ENCODE measurements around the gene GAPDHS.

The GAPDHS gene

GRCh38 chr19:35533201-35533821, at the start of gene GAPDHS:
Gene GAPDHS, plus strand, starts transcription at chr19:35533456. Its CDS starts 72 bp downstream, at chr19:35533528.
- H3K9ac ChIP-seq (ENCODE audit: low read length): no peak within 1 kb of the TSS
- no peaks in the 10 kb centered on the region for H3K9me3 ChIP-seq (ENCODE audit: control insufficient read depth, low read depth, low read length)
- H3K4me3 ChIP-seq (ENCODE audit: low read length): no peak within 1 kb of the TSS
- H3K36me3 ChIP-seq (ENCODE audit: control insufficient read depth, low read depth, low read length): no peaks in the 10 kb centered on the region
- H3K27me3 ChIP-seq (ENCODE audit: control insufficient read depth, insufficient read depth, low read length): no peaks in the 10 kb centered on the region
- H3K27ac ChIP-seq (ENCODE audit: low read length): no peak within 1 kb of the TSS
- H3K4me1 ChIP-seq (ENCODE audit: control insufficient read depth, low read depth, low read length): peaks cover 3% of the 10 kb centered on the region

- no peaks in the 10 kb centered on the region for H3K4me1 ChIP-seq (ENCODE audit: control insufficient read depth, low read depth, low read length)
- peaks cover 5% of the 10 kb centered on the region for H3K27me3 ChIP-seq (ENCODE audit: control insufficient read depth, insufficient read depth, low read length)
- H3K9me3 ChIP-seq (ENCODE audit: control insufficient read depth, low read depth, low read length): no peaks in the 10 kb centered on the region
- H3K27ac ChIP-seq (ENCODE audit: low read length): no peak overlapping the region
- no peak overlapping the region for H3K9ac ChIP-seq (ENCODE audit: low read length)
- H3K4me3 ChIP-seq (ENCODE audit: low read length): no peak overlapping the region
- no peaks in the 10 kb centered on the region for H3K36me3 ChIP-seq (ENCODE audit: control insufficient read depth, low read depth, low read length)
Observed at GRCh38 chr19:35484252-35485036, 48.8 kb upstream of the GAPDHS start.

- Histone ChIP-seq H3K9ac (ENCODE audit: low read length) (no peak overlapping the region), H3K36me3 (ENCODE audit: control insufficient read depth, low read depth, low read length) (no peaks in the 10 kb centered on the region), H3K4me3 (ENCODE audit: low read length) (no peak overlapping the region), H3K27ac (ENCODE audit: low read length) (no peak overlapping the region), H3K9me3 (ENCODE audit: control insufficient read depth, low read depth, low read length) (no peaks in the 10 kb centered on the region), H3K27me3 (ENCODE audit: control insufficient read depth, insufficient read depth, low read length) (peaks cover 5% of the 10 kb centered on the region), H3K4me1 (ENCODE audit: control insufficient read depth, low read depth, low read length) (no peaks in the 10 kb centered on the region)
Observed at GRCh38 chr19:35486268-35486708, 47.0 kb upstream of the GAPDHS start.

- no peaks in the 10 kb centered on the region for H3K36me3 ChIP-seq (ENCODE audit: control insufficient read depth, low read depth, low read length)
- no peaks in the 10 kb centered on the region for H3K9me3 ChIP-seq (ENCODE audit: control insufficient read depth, low read depth, low read length)
- H3K4me3 ChIP-seq (ENCODE audit: low read length): no peak overlapping the region
- no peak overlapping the region for H3K9ac ChIP-seq (ENCODE audit: low read length)
- H3K27me3 ChIP-seq (ENCODE audit: control insufficient read depth, insufficient read depth, low read length): peaks cover 5% of the 10 kb centered on the region
- H3K27ac ChIP-seq (ENCODE audit: low read length): no peak overlapping the region
- H3K4me1 ChIP-seq (ENCODE audit: control insufficient read depth, low read depth, low read length): no peaks in the 10 kb centered on the region
Observed at GRCh38 chr19:35487656-35488182, 45.5 kb upstream of the GAPDHS start.

DNA sequence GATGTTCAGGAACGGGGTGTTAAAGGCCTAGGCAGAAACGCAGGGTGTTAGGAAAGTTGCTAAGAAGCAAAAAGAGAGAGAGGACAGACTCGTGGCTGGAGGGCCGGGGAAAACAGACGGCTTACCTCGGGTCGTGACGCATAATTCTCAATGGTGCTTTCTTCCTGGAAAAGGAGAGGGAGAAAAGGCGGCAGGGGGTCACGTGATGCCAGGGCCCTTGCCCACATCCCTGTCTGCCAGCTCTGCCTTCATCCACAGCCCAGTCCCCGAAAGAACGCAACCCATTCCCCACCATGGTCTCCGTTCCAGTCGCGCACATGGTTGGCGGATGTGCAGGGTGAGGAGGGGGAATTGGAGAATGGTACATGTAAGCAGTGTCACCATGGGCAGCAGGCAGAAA, 44.6 kb upstream of the GAPDHS start:
- Histone ChIP-seq H3K4me1 (ENCODE audit: control insufficient read depth, low read depth, low read length) (no peaks in the 10 kb centered on the region), H3K27ac (ENCODE audit: low read length) (no peak overlapping the region), H3K4me3 (ENCODE audit: low read length) (no peak overlapping the region), H3K36me3 (ENCODE audit: control insufficient read depth, low read depth, low read length) (no peaks in the 10 kb centered on the region), H3K27me3 (ENCODE audit: control insufficient read depth, insufficient read depth, low read length) (peaks cover 5% of the 10 kb centered on the region), H3K9me3 (ENCODE audit: control insufficient read depth, low read depth, low read length) (no peaks in the 10 kb centered on the region), H3K9ac (ENCODE audit: low read length) (no peak overlapping the region)

GRCh38 chr19:35490364-35490763, 42.9 kb upstream of the GAPDHS start, which contains the start of gene KRTDAP:
Gene KRTDAP, minus strand, starts transcription at chr19:35490464. Its CDS starts 22 bp downstream, at chr19:35490442.
- Histone ChIP-seq H3K4me1 (ENCODE audit: control insufficient read depth, low read depth, low read length) (peaks cover 2% of the 10 kb centered on the region), H3K9me3 (ENCODE audit: control insufficient read depth, low read depth, low read length) (no peaks in the 10 kb centered on the region), H3K36me3 (ENCODE audit: control insufficient read depth, low read depth, low read length) (no peaks in the 10 kb centered on the region), H3K27ac (ENCODE audit: low read length) (no peak within 1 kb of the TSS), H3K9ac (ENCODE audit: low read length) (no peak within 1 kb of the TSS), H3K27me3 (ENCODE audit: control insufficient read depth, insufficient read depth, low read length) (peaks cover 5% of the 10 kb centered on the region), H3K4me3 (ENCODE audit: low read length) (no peak within 1 kb of the TSS)

- Histone ChIP-seq H3K36me3 (ENCODE audit: control insufficient read depth, low read depth, low read length) (no peaks in the 10 kb centered on the region), H3K4me1 (ENCODE audit: control insufficient read depth, low read depth, low read length) (peaks cover 2% of the 10 kb centered on the region), H3K9me3 (ENCODE audit: control insufficient read depth, low read depth, low read length) (no peaks in the 10 kb centered on the region), H3K27me3 (ENCODE audit: control insufficient read depth, insufficient read depth, low read length) (peaks cover 3% of the 10 kb centered on the region), H3K9ac (ENCODE audit: low read length) (no peak overlapping the region), H3K4me3 (ENCODE audit: low read length) (no peak overlapping the region), H3K27ac (ENCODE audit: low read length) (no peak overlapping the region)
Observed at GRCh38 chr19:35491836-35492360, 41.4 kb upstream of the GAPDHS start.

DNA sequence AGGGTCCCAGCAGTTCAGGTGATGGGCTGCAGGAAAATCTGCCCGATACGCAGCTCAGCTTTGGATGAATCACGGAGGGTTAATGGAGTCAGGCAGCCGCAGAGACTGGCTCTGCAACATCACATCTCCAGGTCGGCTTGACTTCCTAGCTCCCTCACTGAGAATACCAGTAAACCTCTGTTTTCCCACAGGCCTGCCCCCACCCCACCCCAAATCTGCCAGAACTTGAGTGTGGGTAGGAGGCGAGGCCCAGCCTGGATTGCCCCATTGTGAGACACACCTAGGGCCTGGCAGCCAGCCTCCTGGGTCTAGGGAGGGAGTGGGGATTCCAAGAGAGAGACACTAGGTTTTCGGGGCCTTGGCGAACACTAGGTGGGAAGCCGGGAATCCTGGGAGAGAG, 39.3 kb upstream of the GAPDHS start:
- H3K9me3 ChIP-seq (ENCODE audit: control insufficient read depth, low read depth, low read length): no peaks in the 10 kb centered on the region
- H3K27me3 ChIP-seq (ENCODE audit: control insufficient read depth, insufficient read depth, low read length): no peaks in the 10 kb centered on the region
- H3K27ac ChIP-seq (ENCODE audit: low read length): no peak overlapping the region
- peaks cover 7% of the 10 kb centered on the region for H3K36me3 ChIP-seq (ENCODE audit: control insufficient read depth, low read depth, low read length)
- no peak overlapping the region for H3K9ac ChIP-seq (ENCODE audit: low read length)
- H3K4me1 ChIP-seq (ENCODE audit: control insufficient read depth, low read depth, low read length): peaks cover 2% of the 10 kb centered on the region
- no peak overlapping the region for H3K4me3 ChIP-seq (ENCODE audit: low read length)

DNA sequence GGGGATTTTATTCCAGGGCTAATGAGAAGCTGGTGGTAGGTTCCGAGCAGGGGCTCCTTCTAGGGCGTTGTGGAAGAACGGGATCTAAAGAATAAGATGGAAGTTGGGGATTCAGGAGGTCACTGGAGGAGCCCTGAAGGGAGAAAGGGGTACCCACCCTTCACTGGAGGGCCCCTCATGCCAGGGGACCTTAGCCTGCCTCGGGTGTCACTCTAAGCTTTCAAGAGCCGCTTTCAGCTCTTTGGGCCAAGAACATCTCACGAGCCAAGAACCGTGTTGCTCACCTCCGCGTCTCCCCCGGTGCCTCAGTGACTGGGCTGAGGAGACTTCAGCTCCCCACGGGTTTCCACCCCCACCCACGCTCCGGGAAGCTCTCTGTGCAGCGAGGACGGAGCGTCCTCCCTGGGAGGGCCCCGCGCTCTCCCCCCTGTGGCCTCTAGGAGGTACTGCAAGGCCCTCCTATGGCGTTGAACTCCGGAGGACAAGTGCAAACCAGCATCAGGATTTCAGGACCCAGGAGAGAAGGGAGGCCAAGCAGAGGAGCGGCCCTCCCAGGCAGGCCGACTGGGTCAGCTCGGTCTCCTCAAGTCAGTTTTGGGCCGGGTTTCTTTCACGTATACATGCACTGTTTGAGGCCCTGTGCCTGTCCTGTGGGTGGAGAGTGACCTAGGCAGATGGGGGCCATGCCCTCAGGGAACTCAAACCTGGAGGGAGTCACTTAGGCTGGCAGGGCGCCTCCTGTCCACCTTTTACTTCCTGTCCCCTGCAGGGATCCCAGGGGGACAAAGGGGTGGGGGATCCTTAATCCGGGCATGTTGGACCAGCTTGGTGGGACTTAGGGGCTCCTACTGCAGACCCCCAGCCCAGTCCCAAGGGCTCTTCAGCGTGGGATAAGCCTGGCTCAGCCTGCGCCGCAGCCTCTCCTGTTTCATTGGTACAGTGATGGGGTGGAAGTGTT, 37.9 kb upstream of the GAPDHS start:
- H3K4me1 ChIP-seq (ENCODE audit: control insufficient read depth, low read depth, low read length): peaks cover 2% of the 10 kb centered on the region
- H3K27me3 ChIP-seq (ENCODE audit: control insufficient read depth, insufficient read depth, low read length): no peaks in the 10 kb centered on the region
- H3K9ac ChIP-seq (ENCODE audit: low read length): no peak overlapping the region
- H3K9me3 ChIP-seq (ENCODE audit: control insufficient read depth, low read depth, low read length): no peaks in the 10 kb centered on the region
- H3K4me3 ChIP-seq (ENCODE audit: low read length): no peak overlapping the region
- peaks cover 21% of the 10 kb centered on the region for H3K36me3 ChIP-seq (ENCODE audit: control insufficient read depth, low read depth, low read length)
- no peak overlapping the region for H3K27ac ChIP-seq (ENCODE audit: low read length)

- no peaks in the 10 kb centered on the region for H3K9me3 ChIP-seq (ENCODE audit: control insufficient read depth, low read depth, low read length)
- H3K36me3 ChIP-seq (ENCODE audit: control insufficient read depth, low read depth, low read length): peaks cover 36% of the 10 kb centered on the region
- no peaks in the 10 kb centered on the region for H3K27me3 ChIP-seq (ENCODE audit: control insufficient read depth, insufficient read depth, low read length)
- no peak overlapping the region for H3K27ac ChIP-seq (ENCODE audit: low read length)
- peaks cover 2% of the 10 kb centered on the region for H3K4me1 ChIP-seq (ENCODE audit: control insufficient read depth, low read depth, low read length)
- no peak overlapping the region for H3K4me3 ChIP-seq (ENCODE audit: low read length)
- H3K9ac ChIP-seq (ENCODE audit: low read length): no peak overlapping the region
Observed at GRCh38 chr19:35497406-35497805, 35.9 kb upstream of the GAPDHS start.

DNA sequence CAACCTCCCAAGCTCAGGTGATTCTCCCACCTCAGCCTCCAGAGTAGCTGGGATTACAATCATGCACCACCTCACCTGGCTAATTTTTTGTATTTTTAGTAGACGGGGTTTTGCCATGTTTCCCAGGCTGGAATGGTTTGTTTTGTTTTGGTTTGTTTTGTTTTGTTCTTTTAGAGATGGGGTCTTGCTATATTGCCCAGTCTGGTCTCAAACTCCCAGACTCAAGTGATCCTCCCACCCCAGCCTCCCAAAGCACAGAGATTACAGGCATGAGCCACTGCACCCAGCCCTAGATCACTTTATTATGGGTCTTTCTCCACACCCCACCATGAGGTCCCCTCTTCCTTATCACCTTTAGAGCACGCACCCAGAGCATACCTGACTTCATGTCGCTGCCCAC, 35.0 kb upstream of the GAPDHS start:
- Histone ChIP-seq H3K4me3 (ENCODE audit: low read length) (no peak overlapping the region), H3K4me1 (ENCODE audit: control insufficient read depth, low read depth, low read length) (peaks cover 2% of the 10 kb centered on the region), H3K27ac (ENCODE audit: low read length) (no peak overlapping the region), H3K36me3 (ENCODE audit: control insufficient read depth, low read depth, low read length) (peaks cover 41% of the 10 kb centered on the region), H3K9ac (ENCODE audit: low read length) (no peak overlapping the region), H3K27me3 (ENCODE audit: control insufficient read depth, insufficient read depth, low read length) (no peaks in the 10 kb centered on the region), H3K9me3 (ENCODE audit: control insufficient read depth, low read depth, low read length) (no peaks in the 10 kb centered on the region)
